C4-2B (cell line): ENCODE measurements around the gene CFAP20DC.

Source experiments
- CTCF ChIP-seq: fragments of 450-650 bp; conservative IDR thresholded peaks from 2 replicates; pipeline ENCODE4 v1.5.1; 2017; ENCODE audit warnings: mild to moderate bottlenecking
- ZFX ChIP-seq: fragments of 450-650 bp; IDR thresholded peaks from 2 replicates; pipeline ENCODE4 v1.6.1; 2017

DNA sequence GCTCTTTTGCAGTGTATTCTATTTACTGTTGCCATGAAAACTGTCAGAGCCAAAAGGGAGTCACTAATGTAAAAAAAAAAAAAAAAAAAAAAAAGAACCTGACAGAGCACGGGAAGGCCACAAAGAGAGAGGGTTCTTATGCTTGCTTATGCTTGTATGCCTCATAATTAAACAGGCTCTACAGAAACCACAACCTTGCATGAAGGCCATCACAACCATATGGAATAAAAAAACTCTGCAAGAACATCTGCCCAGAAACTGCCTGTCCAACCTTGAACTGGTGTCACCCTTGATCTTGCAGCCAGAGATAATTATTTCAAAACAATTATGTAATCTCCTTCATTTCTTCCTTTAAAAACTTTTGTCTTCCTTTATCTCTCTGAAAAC is 50.1 kb downstream of the CFAP20DC start:
- TF ChIP-seq CTCF (no peak), ZFX (no peak)
